A673 (cell line): ENCODE results near the gene MICU1. TPM values are rescaled to one million over a fixed set of nuclear protein-coding genes. Genes with fewer than 3 reads are reported as not detected.
A peak's percentile ranks its signal among the peaks of the same experiment; 100 is the strongest.

ENCODE experiments used
- BruUV-seq: library from RNA; stranded (reverse); fragments of 400-500 nt; replicated peaks from 2 replicates; lab custom pipeline; 2021; lab: Mats Ljungman, UMichigan
- CTCF ChIA-PET: fragments of 300-600 bp; sonication (Branson Sonifier 250); formaldehyde crosslinking; loops from one replicate; lab custom pipeline; 2022; ENCODE audit warnings: antibody characterized with exemption; lab: Charles Lee
- POLR2A ChIA-PET: fragments of 300-600 bp; sonication (Branson Sonifier 250); formaldehyde crosslinking; loops from one replicate; lab custom pipeline; 2022; ENCODE audit warnings: antibody characterized with exemption; ENCODE audit not compliant: low non-redundant PET; lab: Charles Lee
- DNase-seq: peaks from one replicate; pipeline ENCODE4 v3.0.0-alpha.2; 2015; ENCODE audit warnings: low spot score
- H3K27ac ChIP-seq: fragments of 200-600 bp; sonication (generic); 2 replicates; pipeline ENCODE4 v1.5.1; 2016; ENCODE audit warnings: mixed run types, low read depth, mild to moderate bottlenecking, mixed read lengths, antibody characterized with exemption, low read length; ENCODE audit not compliant: poor library complexity, severe bottlenecking
- H3K27me3 ChIP-seq: fragments of 200-600 bp; sonication (generic); replicated peaks from 2 replicates; pipeline ENCODE4 v1.6.1; 2017; ENCODE audit warnings: mixed run types, low read depth, mild to moderate bottlenecking, mixed read lengths, antibody characterized with exemption, low read length; ENCODE audit not compliant: insufficient read depth, poor library complexity
- H3K36me3 ChIP-seq: fragments of 200-600 bp; sonication (generic); 2 replicates; pipeline ENCODE4 v1.6.1; 2016; ENCODE audit warnings: mixed run types, mild to moderate bottlenecking, mixed read lengths, antibody characterized with exemption, low read length; ENCODE audit not compliant: insufficient read depth, poor library complexity, severe bottlenecking
- H3K4me1 ChIP-seq: fragments of 200-600 bp; sonication (generic); 2 replicates; pipeline ENCODE4 v1.6.1; 2017; ENCODE audit warnings: mixed run types, mild to moderate bottlenecking, mixed read lengths, antibody characterized with exemption, low read length; ENCODE audit not compliant: insufficient read depth, poor library complexity, severe bottlenecking
- H3K4me3 ChIP-seq: fragments of 200-600 bp; sonication (generic); 2 replicates; pipeline ENCODE4 v1.5.1; 2016; ENCODE audit warnings: low read depth, mixed run types, mild to moderate bottlenecking, mixed read lengths, low read length; ENCODE audit not compliant: poor library complexity, severe bottlenecking
- H3K9me3 ChIP-seq: fragments of 200-600 bp; sonication (generic); 2 replicates; pipeline ENCODE4 v1.6.1; 2016; ENCODE audit warnings: mixed run types, low read depth, mild to moderate bottlenecking, mixed read lengths, antibody characterized with exemption, low read length; ENCODE audit not compliant: poor library complexity, severe bottlenecking
- CTCF ChIP-seq: fragments of 300-800, 200-600 bp; sonication (generic); conservative IDR thresholded peaks from 2 replicates; pipeline ENCODE4 v1.5.1; 2017; ENCODE audit warnings: low read depth, mild to moderate bottlenecking, antibody characterized with exemption, low read length, moderate library complexity, mixed read lengths
- EZH2 ChIP-seq: fragments of 200-600 bp; sonication (generic); IDR thresholded peaks from 2 replicates; pipeline ENCODE4 v1.6.1; 2017; ENCODE audit warnings: borderline replicate concordance, low read depth, mild to moderate bottlenecking, mixed read lengths, antibody characterized with exemption, low read length; ENCODE audit not compliant: poor library complexity, severe bottlenecking
- intact Hi-C: fragments of 100-400 bp; cut with micrococcal nuclease; formaldehyde crosslinking; loops from one replicate; pipeline ENCODE4 v1.10.0; 2022; ENCODE audit not compliant: unreplicated experiment
- total RNA-seq: library from RNA; stranded (reverse); gene quantifications from 2 replicates; pipeline ENCODE4 v1.2.3, GENCODE V29; 2021

MICU1 gene
- total RNA-seq, 1 experiment from 2014 or later = 37.7 TPM

DNA sequence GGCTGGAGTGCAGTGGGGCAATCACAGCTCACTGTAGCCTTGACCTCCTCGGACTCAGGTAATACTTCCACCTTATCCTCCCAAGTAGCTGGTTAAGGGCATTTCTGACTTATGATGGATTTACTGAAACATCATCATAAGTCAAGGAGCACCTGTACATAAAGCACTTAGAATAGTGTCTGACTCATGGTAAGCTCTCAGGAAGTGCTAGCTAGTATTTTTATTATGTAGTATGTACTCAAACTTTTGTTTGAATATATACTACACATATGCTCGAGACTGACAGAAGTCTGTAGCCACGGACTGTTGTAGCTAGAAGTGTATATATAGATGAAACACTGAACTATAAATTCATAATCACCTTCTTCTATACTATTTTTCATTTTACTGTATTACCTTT is 163.6 kb downstream of the MICU1 start:
- no peak overlapping the region for H3K4me3 ChIP-seq
- no peak for DNase-seq
- TF ChIP-seq EZH2 (no peak), CTCF (no peak)
- no peaks in the 10 kb centered on the region for H3K27me3 ChIP-seq
- no peaks in the 10 kb centered on the region for H3K36me3 ChIP-seq
- H3K4me1 ChIP-seq = peaks cover 12% of the 10 kb centered on the region
- ChIA-PET POLR2A (no interaction called here), CTCF (no interaction called here)
- intact Hi-C loops = no loop called here
- no TSS peak for BruUV-seq
- H3K9me3 ChIP-seq = no peaks in the 10 kb centered on the region
- H3K27ac ChIP-seq = no peak overlapping the region

DNA sequence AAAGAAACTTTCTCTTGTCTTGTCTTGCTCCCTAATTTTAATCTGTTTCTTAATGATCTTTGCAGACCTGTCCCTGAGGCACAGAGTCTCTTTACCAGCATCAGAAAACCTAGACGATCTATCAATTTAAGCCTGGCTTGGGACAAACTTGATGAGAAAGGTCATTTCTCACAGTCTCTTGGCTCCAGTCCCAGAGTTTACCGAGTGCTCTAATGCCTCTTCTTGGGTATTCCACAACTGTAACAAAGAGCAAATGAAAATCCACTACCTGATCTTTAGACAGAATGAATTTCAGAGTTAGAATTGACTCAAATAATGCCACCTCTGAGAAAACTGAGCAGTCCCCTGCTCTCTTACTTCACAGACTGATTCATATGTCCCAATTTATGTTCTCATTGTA is 164.8 kb downstream of the MICU1 start:
- no peak for DNase-seq

GRCh38 chr10:72460284-72460876 is 165.5 kb downstream of the MICU1 start:
- intact Hi-C loops = no loop called here
- ChIA-PET POLR2A (no interaction called here), CTCF (no interaction called here)
- no peak for TF ChIP-seq EZH2
- TF ChIP-seq CTCF = no peak
- H3K27me3 ChIP-seq = no peaks in the 10 kb centered on the region
- DNase-seq = peak; percentile 5
- H3K4me1 ChIP-seq = peaks cover 12% of the 10 kb centered on the region
- H3K4me3 ChIP-seq = no peak overlapping the region
- H3K27ac ChIP-seq = no peak overlapping the region
- no TSS peak for BruUV-seq
- no peaks in the 10 kb centered on the region for H3K36me3 ChIP-seq
- no peaks in the 10 kb centered on the region for H3K9me3 ChIP-seq

More for the DNA sequence above, 164.8 kb downstream of the MICU1 start:
- H3K36me3 ChIP-seq = no peaks in the 10 kb centered on the region
- H3K27me3 ChIP-seq = no peaks in the 10 kb centered on the region
- H3K4me1 ChIP-seq = peaks cover 12% of the 10 kb centered on the region
- no peak overlapping the region for H3K4me3 ChIP-seq
- no TSS peak for BruUV-seq
- no peak overlapping the region for H3K27ac ChIP-seq
- no peak for TF ChIP-seq EZH2
- no peak for TF ChIP-seq CTCF
- POLR2A ChIA-PET = no interaction called here
- CTCF ChIA-PET = no interaction called here
- no peaks in the 10 kb centered on the region for H3K9me3 ChIP-seq
- intact Hi-C loops = no loop called here
